GM19324 (cell line): ENCODE results near the gene SUSD6.
"Not testable (repeated sequence)": the region's sequence is repeated elsewhere in the genome, so short reads cannot be mapped to it uniquely, and the experiment has no call there.

ENCODE experiments used
- ATAC-seq: cut with Tn5 transposase; IDR thresholded peaks from one replicate; pipeline ENCODE4 v1.9.1; 2021; ENCODE audit warnings: mild to moderate bottlenecking, moderate library complexity; ENCODE audit not compliant: unreplicated experiment, low FRiP score

The SUSD6 gene

DNA sequence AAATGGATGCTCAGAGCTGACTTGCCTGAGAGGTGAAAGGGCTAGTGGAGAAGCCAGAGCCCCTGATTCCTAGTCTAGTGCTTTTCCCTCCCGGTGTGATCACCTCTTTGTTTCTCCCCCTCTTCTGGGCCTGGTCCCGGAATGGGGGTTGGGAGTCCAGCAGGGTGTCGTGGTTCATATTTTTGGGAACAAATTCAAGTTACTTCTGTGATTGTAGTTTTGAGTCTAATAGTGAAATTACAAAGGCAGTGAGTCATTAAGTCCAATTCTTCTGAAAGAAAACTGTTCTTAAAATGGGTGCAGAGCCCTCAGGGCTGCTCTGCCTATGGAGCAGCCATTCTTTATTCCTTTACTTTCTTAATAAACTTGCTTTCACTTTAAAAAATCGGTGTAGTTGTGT is 7.6 kb downstream of the SUSD6 start:
- no peak for ATAC-seq

DNA sequence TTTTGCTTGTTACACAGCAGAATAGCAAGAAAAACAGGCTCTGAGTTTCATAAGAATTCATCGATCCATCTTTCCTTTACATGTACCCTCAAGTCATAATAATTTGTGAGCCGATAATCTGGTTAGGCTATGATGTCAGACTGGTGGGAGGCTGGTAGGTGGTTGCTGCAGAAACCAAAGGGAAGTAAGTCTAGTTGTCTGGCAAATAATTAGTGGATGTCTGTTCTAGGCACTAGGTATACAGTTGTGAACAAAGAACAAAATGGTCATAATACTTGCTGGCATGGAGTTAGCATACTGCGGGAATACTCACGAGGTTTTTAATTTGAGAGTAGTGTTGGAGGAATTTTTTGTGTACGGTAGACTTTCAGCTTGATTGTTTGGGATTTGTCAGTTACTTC is 8.8 kb downstream of the SUSD6 start:
- no peak for ATAC-seq

DNA sequence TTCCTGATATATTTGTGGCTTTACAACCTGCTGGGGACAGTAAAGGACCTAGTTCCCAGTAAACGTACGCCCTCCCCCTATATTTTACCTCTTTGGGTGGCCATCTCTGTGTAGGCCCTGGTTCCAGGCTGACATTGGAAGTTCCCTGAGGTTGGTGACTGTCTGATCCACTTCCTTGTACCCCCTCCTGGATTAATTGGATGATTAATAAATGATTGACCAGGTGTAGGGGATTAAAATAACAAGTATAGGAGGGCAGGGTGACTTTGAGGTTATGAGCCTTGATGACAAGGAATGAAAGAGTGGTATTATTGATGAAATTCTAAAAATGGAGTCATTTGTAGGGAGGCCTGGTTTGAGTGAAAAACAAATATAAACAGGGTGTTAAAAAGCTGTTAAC is 9.6 kb downstream of the SUSD6 start:
- ATAC-seq = no peak

DNA sequence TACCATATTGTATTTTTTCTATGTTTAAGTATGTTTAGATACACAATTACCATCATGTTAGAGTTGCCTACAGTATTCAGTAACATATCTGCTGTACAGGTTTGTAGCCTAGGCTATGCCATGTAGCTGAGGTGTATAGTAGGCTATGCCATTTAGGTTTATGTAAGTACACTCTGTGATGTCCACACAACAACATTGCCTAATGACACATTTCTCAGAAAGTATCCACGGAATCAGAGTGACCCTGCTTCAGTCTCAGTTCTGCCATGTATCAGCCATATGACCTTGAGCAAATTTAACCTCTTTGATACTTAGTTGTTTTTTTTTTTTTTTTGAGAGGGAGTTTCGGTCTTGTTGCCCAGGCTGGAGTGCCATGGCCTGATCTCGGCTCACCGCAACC is 12.7 kb downstream of the SUSD6 start:
- no peak for ATAC-seq

DNA sequence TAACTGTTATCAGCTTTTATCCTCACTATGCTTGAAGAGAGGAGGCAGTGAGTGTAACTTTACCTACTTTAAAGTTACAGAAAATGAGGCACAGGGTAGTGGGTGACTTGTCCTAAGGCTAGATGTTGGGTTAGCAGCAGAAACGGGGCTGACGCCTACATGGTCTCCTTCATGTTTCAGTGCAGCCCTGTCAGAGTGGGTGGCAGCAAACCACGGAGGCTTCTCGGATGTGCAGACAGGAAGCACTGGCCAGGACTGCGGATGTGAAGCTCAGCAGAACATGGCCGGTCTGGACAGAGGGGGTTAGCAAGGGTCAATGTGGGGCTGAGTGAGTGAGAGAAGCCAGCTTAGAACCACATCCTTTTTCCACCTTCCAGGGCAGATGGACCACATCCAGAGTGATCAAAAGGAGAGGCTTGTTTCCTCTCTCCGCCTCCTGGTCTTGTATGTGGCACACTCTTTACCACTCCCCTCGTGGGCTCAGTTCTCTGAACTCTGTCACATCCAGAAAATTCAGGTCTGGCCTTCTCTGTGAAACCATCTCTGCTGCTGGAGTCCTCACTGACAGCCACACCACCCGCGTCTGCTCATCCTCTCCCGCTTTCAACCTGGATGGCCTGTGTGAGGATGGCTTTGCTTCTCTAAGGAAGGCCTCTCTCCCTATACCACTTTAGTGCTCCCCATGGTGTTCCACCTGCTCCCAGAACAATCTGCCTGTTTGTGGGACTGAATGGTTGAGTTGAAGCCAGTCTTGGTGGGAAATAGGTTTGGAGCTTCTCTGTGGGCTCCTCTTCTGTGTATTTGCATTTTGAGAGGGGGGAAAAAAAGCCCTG is 14.1 kb downstream of the SUSD6 start:
- ATAC-seq = peak; percentile 77

DNA sequence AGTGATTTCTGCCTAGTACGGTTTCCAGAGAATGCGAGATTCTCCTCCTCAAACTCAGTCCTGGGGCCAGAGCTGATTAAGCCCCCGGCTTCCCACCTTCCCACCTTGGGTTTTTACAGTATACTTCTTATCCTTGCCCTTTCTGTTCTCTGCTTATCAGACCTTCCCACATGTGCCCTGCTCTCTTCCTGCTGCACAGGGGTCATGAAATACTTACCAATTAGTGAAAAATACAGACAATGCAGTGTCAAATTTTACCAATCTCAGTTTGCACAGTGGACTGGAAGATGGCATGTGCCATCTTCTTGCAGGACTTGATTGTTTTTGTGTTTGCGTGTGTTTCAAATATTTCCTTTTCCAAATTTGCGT is 14.7 kb downstream of the SUSD6 start:
- no peak for ATAC-seq

DNA sequence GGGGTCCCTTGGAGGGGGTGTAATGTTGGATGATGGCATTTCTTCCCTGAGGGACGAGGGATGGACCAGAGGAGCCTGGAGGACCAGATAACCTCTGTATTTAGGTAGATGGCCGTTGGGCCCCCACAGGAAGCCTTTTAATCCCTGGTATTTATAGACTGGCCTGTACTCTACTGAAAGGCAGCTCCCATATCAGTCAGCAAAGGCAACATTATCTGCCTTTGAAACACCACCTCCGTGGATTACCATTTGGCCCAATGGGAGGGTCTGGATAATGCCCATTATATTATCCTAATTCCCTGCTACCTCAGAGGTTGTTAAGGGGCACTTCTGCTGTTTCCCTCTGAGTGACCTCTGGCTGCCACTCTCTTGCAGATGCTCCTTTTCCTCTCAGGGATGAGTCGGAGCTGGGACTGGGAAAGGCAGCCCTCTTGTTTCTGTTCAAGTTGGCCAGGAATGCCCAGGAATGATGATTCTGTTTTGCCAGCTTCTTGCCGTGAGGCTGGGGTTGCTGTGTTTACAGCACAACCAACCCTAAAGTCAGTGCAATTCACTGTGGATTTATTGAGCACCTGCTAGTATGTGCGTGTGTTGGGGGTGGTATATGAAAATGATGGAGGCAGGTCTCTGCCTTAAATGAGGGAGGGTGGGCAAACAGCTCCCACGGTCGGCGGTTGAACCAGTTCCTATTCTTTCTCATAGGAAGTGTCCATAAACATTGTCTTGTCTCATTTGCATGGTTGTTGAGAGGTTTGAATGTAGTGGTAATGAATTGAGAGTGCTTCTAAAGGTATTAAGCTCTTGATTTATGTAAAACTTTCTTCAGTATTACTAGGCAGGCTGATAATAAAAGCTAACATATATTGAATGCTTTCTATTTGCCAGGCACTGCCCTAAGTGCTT is 18.1 kb downstream of the SUSD6 start:
- no peak for ATAC-seq

DNA sequence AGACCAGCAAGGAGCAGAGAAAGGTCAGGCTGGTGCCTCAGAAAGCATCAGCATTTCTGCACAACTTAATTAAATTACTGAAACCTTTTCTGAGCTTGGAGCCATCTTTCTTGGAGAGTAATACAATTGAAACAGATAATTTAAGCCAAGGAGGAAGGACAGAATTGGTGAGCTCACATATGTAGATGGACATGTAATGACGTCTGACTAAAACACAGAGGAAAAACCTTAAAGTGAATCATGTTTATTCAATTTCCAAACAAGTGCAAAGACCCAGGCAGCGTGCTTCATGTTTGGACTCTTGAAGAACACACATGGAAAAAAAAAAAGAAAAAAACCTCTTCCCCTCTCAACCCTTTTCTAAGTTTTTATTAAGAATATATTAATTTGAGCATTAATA is 19.0 kb downstream of the SUSD6 start:
- no peak for ATAC-seq

DNA sequence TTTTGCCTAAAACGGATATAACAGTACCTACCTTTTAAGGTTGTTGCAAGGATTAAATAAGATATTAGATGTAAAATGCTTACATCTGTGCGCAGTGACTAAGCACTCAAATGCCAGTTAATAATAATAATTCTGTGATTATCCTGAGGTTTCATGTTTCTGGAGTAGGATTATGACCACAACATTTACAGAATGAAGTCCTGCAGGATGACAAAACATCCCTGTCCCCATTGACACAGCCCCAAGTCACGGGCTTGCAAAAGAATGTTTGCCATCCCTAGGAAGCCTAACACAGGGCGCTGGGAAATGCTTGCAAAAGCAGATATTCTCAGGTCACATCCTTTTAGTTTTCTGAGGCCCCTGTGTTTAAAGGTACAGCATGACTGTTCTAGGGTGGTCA is 20.1 kb downstream of the SUSD6 start:
- no peak for ATAC-seq

DNA sequence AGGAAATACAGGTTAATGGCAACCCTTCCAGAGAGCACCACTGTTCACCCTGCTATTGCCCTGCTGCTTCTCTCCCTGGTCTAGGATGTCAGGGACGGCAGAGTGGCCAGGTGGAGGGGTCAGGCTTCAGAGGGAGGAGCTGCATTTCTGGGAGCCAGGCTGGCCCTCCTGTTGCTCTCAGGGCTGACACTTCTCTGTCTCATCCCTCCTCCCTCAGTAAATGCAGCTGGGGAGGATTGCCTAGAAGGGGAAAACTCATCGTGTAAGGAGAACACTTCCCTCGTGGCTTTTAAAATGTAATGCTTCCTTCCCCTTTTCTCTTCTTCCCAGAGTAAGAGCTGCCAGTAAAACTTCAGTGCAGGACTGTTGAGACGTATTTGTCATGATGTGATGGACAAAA is 20.8 kb downstream of the SUSD6 start:
- ATAC-seq = no peak

DNA sequence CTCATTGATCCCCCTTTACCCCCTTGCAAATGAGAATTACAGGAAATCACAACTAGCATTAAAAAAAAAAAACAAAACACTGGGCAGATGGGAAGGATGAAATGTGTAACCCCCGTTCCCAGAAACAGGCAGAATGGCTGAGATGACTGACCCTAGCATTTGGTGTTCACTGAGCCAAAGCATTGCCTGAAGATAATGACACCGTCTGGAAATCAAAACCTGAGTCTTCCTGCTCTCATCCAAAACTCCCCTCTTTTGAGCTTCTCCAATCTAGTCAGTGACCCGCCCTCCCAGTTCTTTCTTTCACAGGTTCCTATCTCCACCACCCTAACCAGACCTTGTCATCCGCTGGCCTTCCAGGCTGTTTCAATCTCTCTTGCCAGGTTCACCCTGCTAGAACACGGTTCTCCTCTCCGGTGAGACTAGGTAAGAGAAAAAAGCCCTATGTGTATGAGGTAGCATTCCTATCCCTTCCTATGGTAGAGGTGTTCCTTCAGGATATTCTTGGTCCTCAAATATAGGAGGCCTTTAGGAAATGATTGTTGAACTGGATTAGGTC is 21.3 kb downstream of the SUSD6 start:
- ATAC-seq = no peak

DNA sequence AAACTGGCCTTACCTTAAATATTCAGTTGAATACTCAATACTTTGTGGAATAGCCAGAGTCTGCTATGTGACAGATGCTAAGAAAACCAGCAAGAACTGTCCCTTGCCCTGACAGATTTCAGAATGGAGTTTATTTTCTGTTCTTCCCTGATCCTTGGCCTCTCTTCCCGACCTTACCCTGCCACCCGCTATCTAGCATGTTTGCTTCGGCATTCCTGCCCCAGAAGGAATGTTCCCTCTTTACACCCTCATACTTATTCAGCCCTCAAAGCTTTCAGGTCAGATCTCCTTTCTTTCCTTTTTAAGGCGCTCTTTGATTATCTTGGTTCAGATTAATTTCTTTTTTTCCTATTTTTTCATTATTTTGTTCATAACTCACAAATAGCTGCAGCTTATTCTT is 21.8 kb downstream of the SUSD6 start:
- ATAC-seq = no peak

DNA sequence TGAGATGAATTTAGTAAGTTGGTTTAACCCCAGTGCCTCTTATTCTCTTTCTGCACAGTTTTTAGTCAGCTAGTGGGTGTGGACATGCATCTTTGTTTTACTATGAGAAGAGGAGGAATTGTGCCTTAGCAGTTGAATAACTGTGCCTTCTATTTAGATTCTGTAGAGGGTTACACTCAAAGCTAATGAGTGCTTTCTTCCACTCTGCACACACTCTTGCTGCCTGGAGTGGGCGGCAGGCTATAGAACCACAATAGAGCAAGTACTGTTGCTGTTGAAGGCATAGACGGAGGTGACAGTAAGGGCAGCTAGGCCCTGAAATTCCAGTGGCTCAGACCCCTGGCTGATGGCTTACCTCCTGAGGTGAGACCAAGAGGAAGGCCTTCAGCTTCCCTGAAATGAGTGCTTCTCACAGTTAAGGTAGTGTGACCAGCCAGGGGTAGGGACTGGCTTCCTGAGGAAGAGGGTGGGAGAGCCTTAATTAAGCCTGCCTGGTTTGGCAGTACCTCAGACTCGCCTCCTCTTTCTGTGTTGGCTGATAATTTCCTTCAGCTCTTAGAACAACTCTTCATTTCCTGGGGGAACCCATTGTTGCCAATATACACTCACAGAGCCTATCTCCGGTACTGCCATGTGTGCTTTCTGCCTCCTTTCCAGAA is 24.7 kb downstream of the SUSD6 start:
- ATAC-seq = no peak

DNA sequence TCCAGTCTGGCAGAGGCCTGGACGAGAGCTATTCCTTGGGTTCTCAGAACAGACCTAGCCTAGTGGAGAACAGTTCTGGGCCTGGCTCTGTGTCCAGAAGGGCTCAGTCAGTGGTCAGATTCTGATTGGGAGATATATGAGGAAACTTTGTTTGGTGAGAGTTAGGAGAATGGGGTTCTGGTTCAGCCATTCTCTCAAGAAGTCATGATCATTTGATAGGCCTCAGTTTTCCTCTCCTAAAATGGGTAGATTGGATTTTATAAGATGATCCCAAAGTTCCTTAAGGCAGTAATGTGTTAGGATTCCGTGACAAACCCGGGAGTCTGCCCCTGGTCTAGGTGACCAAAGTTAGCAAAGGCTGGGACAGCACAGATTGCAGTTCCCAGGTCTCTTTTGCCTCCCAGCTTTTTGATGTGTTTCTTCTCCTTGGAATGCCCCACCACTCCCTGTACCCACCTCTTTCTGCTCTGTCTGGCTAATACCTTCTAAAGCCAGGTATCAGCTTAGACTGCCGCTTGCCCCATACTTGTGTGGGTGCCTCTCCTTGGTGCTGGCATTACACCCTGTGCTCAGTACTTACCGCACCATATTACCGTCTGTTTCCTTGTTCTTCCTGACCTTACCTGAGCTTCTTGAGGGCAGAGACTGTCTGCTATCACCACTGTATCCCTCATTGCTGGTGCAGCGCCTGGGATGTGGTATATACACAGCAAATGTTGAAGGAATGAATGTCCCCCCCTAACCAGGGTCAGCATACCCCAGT is 25.5 kb downstream of the SUSD6 start:
- no peak for ATAC-seq

DNA sequence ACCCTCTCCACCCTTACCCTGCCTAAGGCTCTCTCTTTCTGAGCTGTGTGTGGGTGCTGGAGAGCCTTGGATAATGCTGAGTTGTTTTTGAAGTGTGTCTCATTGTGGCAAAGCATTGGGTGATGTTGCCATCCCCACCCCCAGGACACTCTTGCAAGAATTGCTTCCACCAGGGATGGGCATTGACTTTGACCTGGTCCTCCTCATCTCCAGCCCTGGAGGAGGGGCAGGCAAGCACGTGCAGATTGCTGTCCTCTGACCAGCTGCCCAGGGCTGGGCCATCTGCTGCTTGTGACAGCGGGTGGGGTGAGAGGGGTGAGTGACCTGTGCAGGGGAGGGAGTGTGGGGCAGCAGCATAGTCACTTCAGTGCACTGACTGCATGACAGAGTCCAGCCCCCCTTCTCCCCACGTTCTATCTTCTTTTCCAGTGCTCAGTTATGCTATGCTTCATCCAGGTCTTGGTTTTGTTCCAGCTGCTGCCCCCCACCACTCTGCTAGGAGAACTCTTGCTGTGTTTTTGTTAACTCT is 26.2 kb downstream of the SUSD6 start:
- no peak for ATAC-seq

DNA sequence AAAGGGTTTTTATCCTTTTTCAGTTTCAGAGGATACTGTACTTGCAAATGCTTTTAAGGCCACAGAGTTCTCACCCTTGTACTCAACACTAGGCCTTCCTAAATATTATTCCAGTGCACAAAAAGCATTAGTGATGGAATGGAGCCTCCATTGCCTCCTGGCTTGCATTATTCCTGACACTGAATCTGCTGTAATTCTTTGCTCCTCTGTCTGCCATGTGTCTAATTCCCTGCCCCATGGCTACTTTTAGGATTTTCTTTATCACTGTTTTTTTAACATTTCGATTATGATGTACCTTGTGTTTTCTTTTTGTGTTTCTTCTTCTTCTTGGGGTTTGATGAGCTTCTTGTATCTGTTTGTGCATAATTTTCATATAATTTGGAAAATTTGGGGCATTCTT is 29.5 kb downstream of the SUSD6 start:
- no peak for ATAC-seq

DNA sequence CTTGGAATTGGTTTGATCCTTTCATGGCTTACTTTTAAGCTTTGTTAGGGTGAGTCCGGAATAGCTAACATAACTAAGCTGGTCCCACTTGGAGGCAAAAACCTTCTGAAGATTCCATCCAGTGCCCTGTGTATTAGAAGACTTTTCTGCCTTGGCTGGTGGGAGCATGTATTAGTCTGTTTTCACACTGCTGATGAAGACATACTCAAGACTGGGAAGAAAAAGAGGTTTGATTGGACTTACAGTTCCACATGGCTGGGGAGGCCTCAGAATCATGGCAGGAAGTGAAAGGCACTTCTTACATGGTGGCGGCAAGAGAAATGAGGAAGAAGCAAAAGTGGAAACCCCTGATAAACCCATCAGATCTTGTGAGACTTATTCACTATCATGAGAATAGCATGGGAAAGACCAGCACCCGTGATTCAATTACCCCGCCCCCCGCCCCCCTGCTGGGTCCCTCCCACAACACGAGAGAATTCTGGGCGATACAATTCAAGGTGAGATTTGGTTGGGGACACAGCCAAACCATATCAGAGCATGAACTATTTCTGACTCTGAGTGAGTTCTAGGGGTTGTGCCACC is 30.9 kb downstream of the SUSD6 start:
- not testable (repeated sequence) for ATAC-seq

DNA sequence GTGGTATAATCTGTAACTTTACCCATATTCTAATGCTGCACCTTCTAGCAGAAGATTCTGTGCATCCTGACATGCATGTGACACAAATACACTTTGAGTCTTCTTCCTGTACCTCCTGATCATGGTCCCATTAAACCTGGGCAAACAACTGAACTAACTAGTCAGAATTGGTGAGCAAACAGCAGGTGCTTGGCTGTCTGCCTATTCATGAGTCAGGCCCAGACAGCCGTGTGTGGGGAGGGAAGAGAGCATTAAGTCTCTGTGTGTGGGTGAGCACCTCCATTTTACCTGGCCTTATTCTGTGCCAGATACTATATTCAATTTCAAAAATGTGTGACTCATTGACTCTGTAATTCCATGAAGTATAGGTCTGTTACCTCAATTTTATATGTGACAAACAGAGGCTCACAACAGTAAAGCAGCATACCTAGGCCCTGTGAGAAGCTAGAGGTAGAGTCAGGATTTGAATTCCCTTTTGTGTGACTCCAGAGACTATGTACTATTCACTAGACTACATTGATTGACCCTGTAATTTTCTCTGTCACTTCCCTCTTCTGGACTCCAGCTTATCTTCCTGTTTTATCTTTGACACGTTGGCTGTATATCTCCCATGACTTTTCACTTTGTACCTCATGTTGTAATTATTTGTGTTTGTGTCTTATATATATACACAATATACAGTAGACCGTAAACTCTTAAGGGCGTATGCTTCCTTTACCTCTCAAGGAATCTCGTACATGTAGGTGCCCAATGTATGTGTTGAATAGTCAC is 32.2 kb downstream of the SUSD6 start:
- no peak for ATAC-seq

DNA sequence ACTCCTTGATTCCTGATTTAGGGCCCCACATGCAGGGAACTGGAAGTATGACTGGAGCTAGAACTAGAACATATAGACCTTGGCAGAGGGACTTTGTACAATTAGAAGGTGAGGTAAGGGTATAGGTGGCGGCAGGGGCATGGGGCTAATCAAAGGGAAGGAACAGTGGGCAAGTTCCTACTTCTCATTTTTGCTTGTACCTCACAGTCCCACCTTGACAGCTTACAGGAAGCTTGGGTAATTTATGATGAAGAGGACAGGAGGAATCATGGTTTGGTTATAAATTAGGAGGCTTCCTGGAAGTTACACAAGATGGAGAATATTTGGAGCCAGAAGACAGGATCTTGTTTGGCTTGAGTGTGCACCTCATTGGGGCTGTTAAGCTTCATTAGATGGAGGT is 33.4 kb downstream of the SUSD6 start:
- ATAC-seq = no peak
